COLO668 (cell line): ENCODE measurements around the gene DICER1.

Source experiments
- DNase-seq: peaks from one replicate; lab custom pipeline; 2025; ENCODE audit not compliant: unreplicated experiment; lab: John Stamatoyannopoulos, UW

Gene DICER1

GRCh38 chr14:95092723-95093122 is 64.6 kb downstream of the DICER1 start:
- no peak for DNase-seq

- no peak for DNase-seq
Measured at GRCh38 chr14:95091581-95091980, 65.7 kb downstream of the DICER1 start.

GRCh38 chr14:95088665-95089064 is 68.7 kb downstream of the DICER1 start:
- no peak for DNase-seq

GRCh38 chr14:95087619-95088018 is 69.7 kb downstream of the DICER1 start:
- no peak for DNase-seq

GRCh38 chr14:95085321-95085720 is 72.0 kb downstream of the DICER1 start:
- no peak for DNase-seq

GRCh38 chr14:95078867-95079266 is 78.5 kb downstream of the DICER1 start:
- DNase-seq = no peak

- DNase-seq = no peak
Measured at GRCh38 chr14:95077345-95077744, 80.0 kb downstream of the DICER1 start.

GRCh38 chr14:95075789-95076188 is 81.5 kb downstream of the DICER1 start:
- no peak for DNase-seq

GRCh38 chr14:95073947-95074346 is 83.4 kb downstream of the DICER1 start:
- DNase-seq = no peak

- DNase-seq = no peak
Measured at GRCh38 chr14:95072310-95072905, 84.9 kb downstream of the DICER1 start.

- DNase-seq = no peak
Measured at GRCh38 chr14:95071649-95072280, 85.6 kb downstream of the DICER1 start.

GRCh38 chr14:95070748-95071435 is 86.4 kb downstream of the DICER1 start:
- DNase-seq = no peak

GRCh38 chr14:95069547-95069946 is 87.8 kb downstream of the DICER1 start:
- DNase-seq = no peak

- DNase-seq = no peak
Measured at GRCh38 chr14:95069018-95069417, 88.3 kb downstream of the DICER1 start.

GRCh38 chr14:95068521-95068920 is 88.8 kb downstream of the DICER1 start:
- no peak for DNase-seq

GRCh38 chr14:95068080-95068479 is 89.2 kb downstream of the DICER1 start:
- DNase-seq = no peak

- no peak for DNase-seq
Measured at GRCh38 chr14:95067526-95067925, 89.8 kb downstream of the DICER1 start.

GRCh38 chr14:95066427-95066986 is 90.8 kb downstream of the DICER1 start:
- DNase-seq = no peak

- no peak for DNase-seq
Measured at GRCh38 chr14:95065411-95065810, 91.9 kb downstream of the DICER1 start.

GRCh38 chr14:95064734-95065133 is 92.6 kb downstream of the DICER1 start:
- DNase-seq = no peak

- no peak for DNase-seq
Measured at GRCh38 chr14:95064256-95064655, 93.1 kb downstream of the DICER1 start.

- no peak for DNase-seq
Measured at GRCh38 chr14:95063391-95063790, 93.9 kb downstream of the DICER1 start.
